HG02610 (cell line): Measurements from ENCODE around the gene RELL2.

Experiments used
- ATAC-seq: cut with Tn5 transposase; IDR thresholded peaks from one replicate; pipeline ENCODE4 v1.9.1; 2021; ENCODE audit warnings: mild to moderate bottlenecking, moderate library complexity; ENCODE audit not compliant: unreplicated experiment

Gene RELL2

GRCh38 chr5:141647242-141647641 lies 10.4 kb downstream of the RELL2 start:
- ATAC-seq, result no peak

GRCh38 chr5:141647851-141648250 lies 11.1 kb downstream of the RELL2 start:
- ATAC-seq, result no peak

GRCh38 chr5:141649056-141649688 lies 12.4 kb downstream of the RELL2 start:
- ATAC-seq, result no peak

- no peak for ATAC-seq
Measured at GRCh38 chr5:141649972-141650371, 13.2 kb downstream of the RELL2 start.

GRCh38 chr5:141650851-141651727 lies 14.3 kb downstream of the RELL2 start, which contains the start of gene FCHSD1:
Gene FCHSD1, minus strand, starts transcription at chr5:141651418. Its CDS starts 50 bp downstream, at chr5:141651368.
- peak; percentile 96 for ATAC-seq

- ATAC-seq, result no peak
Measured at GRCh38 chr5:141651728-141652105, 14.9 kb downstream of the RELL2 start.

GRCh38 chr5:141654298-141654697 lies 17.5 kb downstream of the RELL2 start:
- ATAC-seq, result no peak

GRCh38 chr5:141655020-141655419 lies 18.2 kb downstream of the RELL2 start:
- ATAC-seq, result no peak

GRCh38 chr5:141656396-141656795 lies 19.6 kb downstream of the RELL2 start:
- no peak for ATAC-seq

- no peak for ATAC-seq
Measured at GRCh38 chr5:141657404-141657803, 20.6 kb downstream of the RELL2 start.

- peak; percentile 91 for ATAC-seq
Measured at GRCh38 chr5:141657937-141658545, 21.2 kb downstream of the RELL2 start.

- ATAC-seq, result no peak
Measured at GRCh38 chr5:141662028-141662427, 25.2 kb downstream of the RELL2 start.

- ATAC-seq, result no peak
Measured at GRCh38 chr5:141663506-141663905, 26.7 kb downstream of the RELL2 start.

GRCh38 chr5:141664733-141665461 lies 28.1 kb downstream of the RELL2 start:
- peak; percentile 96 for ATAC-seq

- no peak for ATAC-seq
Measured at GRCh38 chr5:141665995-141666940, 29.5 kb downstream of the RELL2 start.

- ATAC-seq, result no peak
Measured at GRCh38 chr5:141668601-141669265, 31.9 kb downstream of the RELL2 start.

- ATAC-seq, result no peak
Measured at GRCh38 chr5:141669520-141669919, 32.7 kb downstream of the RELL2 start.

- ATAC-seq, result no peak
Measured at GRCh38 chr5:141672071-141672840, 35.5 kb downstream of the RELL2 start.
